Measurements from ENCODE around the gene HMCN2. TPM values are rescaled to one million over a fixed set of nuclear protein-coding genes. Genes with fewer than 3 reads are reported as not detected.

The HMCN2 gene
- total RNA-seq, 2 experiments from 2014 or later: not detected

DNA sequence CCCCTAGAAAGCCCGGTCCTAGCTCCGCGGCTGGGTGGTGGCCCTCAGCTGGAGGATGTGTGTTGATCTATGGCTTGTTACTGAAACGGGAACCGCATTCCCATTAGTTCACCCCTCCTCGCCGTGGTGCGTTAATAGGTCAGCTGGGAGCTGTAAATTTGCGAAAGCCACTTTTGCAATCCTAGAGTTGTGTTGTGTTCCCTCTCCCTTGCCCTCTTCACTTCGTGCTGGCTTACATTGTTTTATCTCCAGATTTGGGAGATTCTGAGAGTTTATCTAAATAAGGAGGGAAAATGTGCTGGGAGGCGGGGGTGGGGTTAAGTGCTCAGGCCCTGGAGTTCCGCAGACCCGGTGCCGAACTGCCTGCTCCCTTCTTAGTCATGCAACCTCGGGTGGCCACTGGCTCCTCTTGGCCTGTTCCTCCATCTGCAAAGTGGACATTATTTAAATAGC, 62.8 kb downstream of the HMCN2 start:
- no peaks in the 10 kb centered on the region for H3K9me3 Mint-ChIP-seq
- ChIA-PET POLR2A (no interaction called here), CTCF (no interaction called here)
- H3K27ac Mint-ChIP-seq: no peak overlapping the region
- peaks cover 15% of the 10 kb centered on the region for H3K27me3 Mint-ChIP-seq
- no peaks in the 10 kb centered on the region for H3K36me3 Mint-ChIP-seq (ENCODE audit: low read depth)
- no peaks in the 10 kb centered on the region for H3K4me1 Mint-ChIP-seq
- DNase-seq: no peak
- no peak overlapping the region for H3K4me3 Mint-ChIP-seq

DNA sequence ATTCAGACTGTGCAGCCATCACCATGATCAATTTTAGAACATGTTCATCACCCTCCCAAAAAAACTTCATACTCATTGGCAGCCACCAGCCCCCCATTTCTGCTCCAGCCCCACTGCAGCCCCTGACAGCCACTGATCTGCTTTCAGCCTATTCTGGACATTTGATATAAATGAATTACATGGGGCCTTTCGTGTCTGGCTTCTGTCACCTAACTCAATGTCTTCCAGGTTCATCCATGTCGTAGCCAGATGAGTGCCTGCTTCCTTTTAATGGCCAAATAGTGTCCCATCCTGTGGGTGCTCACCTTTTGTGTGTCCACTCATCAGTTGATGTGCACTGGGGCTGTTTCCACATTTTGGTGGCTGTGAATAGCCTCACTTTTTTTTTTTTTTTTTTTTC, 63.5 kb downstream of the HMCN2 start:
- no peak for DNase-seq
- H3K27me3 Mint-ChIP-seq: peaks cover 14% of the 10 kb centered on the region
- no peaks in the 10 kb centered on the region for H3K9me3 Mint-ChIP-seq
- no peaks in the 10 kb centered on the region for H3K36me3 Mint-ChIP-seq (ENCODE audit: low read depth)
- H3K4me1 Mint-ChIP-seq: no peaks in the 10 kb centered on the region
- no peak overlapping the region for H3K27ac Mint-ChIP-seq
- H3K4me3 Mint-ChIP-seq: no peak overlapping the region
- CTCF ChIA-PET: no interaction called here
- POLR2A ChIA-PET: no interaction called here

DNA sequence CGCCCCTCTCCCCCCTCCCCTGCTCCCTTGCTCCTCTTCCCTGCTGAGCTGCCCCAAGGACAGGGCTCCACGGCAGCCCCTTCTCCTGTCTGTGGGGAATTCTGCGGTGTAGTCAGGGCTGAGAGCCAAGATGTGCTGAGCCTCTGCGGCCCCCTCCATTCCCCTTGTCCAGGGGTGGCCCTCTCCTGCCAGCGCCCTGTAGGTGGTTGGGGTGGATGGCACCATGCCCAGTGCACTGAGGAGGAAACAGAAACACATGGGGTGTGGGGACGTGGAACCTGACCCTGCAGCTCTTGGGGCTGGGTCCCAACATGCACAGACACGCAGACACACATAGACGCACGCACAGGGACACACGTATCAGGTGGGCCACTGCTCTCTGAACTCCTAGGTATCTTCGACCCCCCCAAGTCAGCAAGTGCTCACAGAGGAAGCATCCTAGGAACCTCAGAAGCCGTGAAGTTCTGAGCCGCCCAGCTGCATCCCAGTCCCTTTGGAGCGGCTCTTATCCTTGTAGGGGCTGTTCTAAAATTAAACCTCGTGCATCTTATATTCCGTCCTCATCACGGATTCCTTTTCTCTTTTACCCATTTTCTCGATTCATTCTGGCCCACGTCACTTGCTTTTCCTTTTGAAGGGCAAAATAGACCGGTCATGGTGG, 64.8 kb downstream of the HMCN2 start:
- DNase-seq: no peak
- Mint-ChIP-seq H3K9me3 (no peaks in the 10 kb centered on the region), H3K27me3 (peaks cover 13% of the 10 kb centered on the region), H3K4me3 (no peak overlapping the region), H3K4me1 (no peaks in the 10 kb centered on the region), H3K27ac (no peak overlapping the region), H3K36me3 (ENCODE audit: low read depth) (no peaks in the 10 kb centered on the region)
- ChIA-PET CTCF (no interaction called here), POLR2A (no interaction called here)

DNA sequence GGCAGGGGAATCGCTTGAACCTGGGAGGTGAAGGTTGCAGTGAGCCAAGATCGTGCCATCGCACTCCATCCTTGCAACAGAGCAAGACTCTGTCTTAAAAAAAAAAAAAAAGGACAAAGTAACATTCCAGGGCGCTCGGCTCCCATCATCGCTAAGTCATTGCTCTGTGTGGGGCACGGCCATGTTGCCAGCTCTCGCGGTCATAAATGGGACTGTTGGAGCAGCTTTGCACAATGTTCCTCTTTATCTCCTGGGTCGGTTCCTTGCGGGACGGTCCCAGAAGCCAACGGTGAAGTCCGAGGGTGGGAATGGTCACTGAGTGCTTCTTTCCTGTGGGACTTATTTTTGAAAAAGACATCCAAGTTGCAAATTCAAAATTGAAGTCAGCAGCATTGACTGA, 65.5 kb downstream of the HMCN2 start:
- no peak overlapping the region for H3K4me3 Mint-ChIP-seq
- ChIA-PET POLR2A (no interaction called here), CTCF (no interaction called here)
- no peak for DNase-seq
- no peaks in the 10 kb centered on the region for H3K36me3 Mint-ChIP-seq (ENCODE audit: low read depth)
- H3K27ac Mint-ChIP-seq: no peak overlapping the region
- no peaks in the 10 kb centered on the region for H3K4me1 Mint-ChIP-seq
- H3K9me3 Mint-ChIP-seq: no peaks in the 10 kb centered on the region
- peaks cover 13% of the 10 kb centered on the region for H3K27me3 Mint-ChIP-seq

DNA sequence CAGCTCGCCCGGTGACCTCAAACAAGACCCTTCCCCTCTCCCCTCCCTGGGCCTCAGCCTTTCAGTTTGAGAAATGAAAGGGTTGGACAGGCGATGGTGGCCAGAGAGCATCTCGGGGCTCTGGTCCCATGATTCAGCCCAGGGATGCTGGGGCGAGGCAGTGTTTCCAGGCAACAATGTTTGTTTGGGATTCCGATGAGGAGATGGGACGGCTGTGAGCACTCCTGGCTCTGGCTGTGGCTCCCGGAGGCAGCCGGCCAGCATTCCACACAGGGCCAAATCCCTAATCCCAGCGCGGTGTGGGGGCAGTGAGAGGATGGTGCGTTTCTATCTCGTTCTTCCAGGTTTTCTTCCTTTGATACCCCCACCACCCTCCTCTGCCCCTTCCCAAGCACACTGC, 66.0 kb downstream of the HMCN2 start:
- Mint-ChIP-seq H3K4me1 (no peaks in the 10 kb centered on the region), H3K27ac (no peak overlapping the region), H3K36me3 (ENCODE audit: low read depth) (no peaks in the 10 kb centered on the region), H3K27me3 (peaks cover 12% of the 10 kb centered on the region), H3K9me3 (no peaks in the 10 kb centered on the region), H3K4me3 (no peak overlapping the region)
- no peak for DNase-seq
- ChIA-PET CTCF (no interaction called here), POLR2A (no interaction called here)

DNA sequence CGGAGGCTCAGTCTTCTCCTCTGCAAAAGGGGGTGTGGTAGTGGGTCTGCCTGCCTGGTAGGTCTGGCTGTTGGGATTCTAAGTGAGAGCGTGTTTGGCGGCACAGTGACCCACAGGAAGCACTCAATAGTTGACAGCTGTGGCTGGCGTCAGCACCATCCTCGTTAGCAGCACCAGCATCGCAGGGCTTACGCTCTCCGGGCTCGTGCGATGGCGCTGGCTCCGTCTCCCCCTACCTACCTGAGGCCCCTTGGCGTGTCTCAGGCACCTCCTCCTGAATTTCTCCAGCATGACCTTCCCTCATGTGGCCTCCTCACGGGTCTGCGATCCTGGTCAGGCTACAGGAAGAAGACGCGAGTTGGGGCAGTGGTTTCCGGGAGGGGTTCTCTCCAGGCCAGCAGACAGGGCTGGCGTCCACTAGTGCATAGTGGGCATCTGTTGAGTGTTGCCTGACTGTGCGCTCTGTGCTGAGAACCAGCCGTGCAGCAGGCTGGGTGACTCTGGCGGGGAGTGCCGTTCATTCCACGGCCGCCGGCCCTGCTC, 66.9 kb downstream of the HMCN2 start:
- ChIA-PET POLR2A (no interaction called here), CTCF (no interaction called here)
- Mint-ChIP-seq H3K9me3 (no peaks in the 10 kb centered on the region), H3K4me3 (no peak overlapping the region), H3K27ac (no peak overlapping the region), H3K4me1 (no peaks in the 10 kb centered on the region), H3K36me3 (ENCODE audit: low read depth) (no peaks in the 10 kb centered on the region), H3K27me3 (peaks cover 10% of the 10 kb centered on the region)
- DNase-seq: no peak

DNA sequence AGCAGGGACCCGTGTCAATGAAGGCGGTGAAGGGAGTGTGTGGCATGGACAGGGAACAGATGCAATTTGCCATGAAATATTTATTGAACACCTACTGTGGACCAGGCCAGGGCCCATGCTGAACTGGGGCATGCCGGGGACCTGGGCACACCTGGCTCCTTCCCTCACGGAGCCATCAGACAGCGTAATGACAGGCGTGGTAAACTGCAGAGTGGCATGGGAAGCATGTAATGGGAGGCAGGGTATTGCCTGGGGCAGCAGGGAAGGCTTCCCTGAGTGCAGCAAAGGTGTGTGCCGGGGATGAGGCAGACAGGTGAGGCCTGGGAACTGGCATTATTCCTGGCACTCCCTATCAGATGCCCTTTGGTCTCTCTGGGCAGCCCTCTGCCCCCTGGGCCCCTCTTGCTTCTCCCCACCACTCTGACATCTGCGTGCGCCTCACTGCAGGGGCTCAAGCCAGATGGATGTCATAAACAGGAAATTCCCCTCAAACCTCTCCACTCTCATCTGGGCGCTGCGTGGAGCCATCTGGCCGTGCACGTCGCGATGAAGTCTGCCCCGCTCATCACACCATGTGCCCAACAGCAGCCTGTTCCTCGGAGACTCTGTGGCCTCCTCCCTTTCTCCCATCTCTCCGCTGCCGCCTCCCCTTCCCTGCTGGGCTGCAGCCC, 67.6 kb downstream of the HMCN2 start:
- Mint-ChIP-seq H3K36me3 (ENCODE audit: low read depth) (no peaks in the 10 kb centered on the region), H3K27ac (no peak overlapping the region), H3K9me3 (no peaks in the 10 kb centered on the region), H3K4me1 (no peaks in the 10 kb centered on the region), H3K4me3 (no peak overlapping the region), H3K27me3 (peaks cover 10% of the 10 kb centered on the region)
- ChIA-PET POLR2A (no interaction called here), CTCF (no interaction called here)
- DNase-seq: no peak

DNA sequence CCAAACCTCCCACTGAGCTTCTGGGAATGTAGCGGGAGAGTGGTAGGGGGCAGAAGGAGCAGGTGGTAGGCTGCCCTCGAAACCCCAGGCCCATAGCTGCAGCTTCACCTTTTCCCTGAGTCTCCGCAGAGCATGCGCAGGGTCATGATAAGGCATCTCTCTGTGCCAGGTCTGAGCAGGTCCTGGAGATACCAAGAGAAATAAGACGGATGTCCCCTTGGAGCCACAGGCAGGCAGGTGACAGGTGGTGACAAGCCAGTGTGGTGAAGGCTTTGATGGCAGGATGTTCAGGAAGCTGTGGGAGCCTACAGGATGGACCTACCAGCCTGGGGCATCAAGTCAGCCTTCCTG, 68.1 kb downstream of the HMCN2 start:
- H3K27me3 Mint-ChIP-seq: peaks cover 5% of the 10 kb centered on the region
- no peak overlapping the region for H3K4me3 Mint-ChIP-seq
- H3K4me1 Mint-ChIP-seq: no peaks in the 10 kb centered on the region

DNA sequence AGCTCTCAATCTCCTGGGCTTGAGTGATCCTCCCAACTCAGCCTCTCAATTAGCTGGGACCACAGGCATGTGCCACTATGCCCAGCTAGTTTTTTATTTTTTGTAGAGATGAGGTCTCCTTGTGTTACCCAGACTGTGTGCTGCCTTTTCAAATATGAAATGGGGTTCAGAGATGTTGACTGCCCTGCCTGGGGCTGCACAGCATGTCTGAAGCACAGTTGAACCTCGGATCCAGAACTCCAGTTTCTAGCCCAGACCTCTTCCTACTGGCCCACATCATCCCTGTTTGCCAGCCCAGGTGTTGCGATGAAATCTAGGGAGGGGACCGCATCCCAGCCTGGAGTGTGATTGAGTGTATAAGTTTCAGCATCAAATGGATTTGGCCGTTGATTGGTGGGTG, 69.4 kb downstream of the HMCN2 start:
- no peaks in the 10 kb centered on the region for H3K36me3 Mint-ChIP-seq (ENCODE audit: low read depth)
- H3K27ac Mint-ChIP-seq: no peak overlapping the region
- DNase-seq: no peak
- no peaks in the 10 kb centered on the region for H3K27me3 Mint-ChIP-seq
- POLR2A ChIA-PET: no interaction called here
- CTCF ChIA-PET: no interaction called here
- peaks cover under 1% of the 10 kb centered on the region for H3K4me1 Mint-ChIP-seq
- H3K9me3 Mint-ChIP-seq: no peaks in the 10 kb centered on the region
- H3K4me3 Mint-ChIP-seq: no peak overlapping the region

More for the DNA sequence above, 68.1 kb downstream of the HMCN2 start:
- Mint-ChIP-seq H3K36me3 (ENCODE audit: low read depth) (no peaks in the 10 kb centered on the region), H3K9me3 (no peaks in the 10 kb centered on the region), H3K27ac (no peak overlapping the region)
- DNase-seq: no peak
- ChIA-PET CTCF (interaction anchor here (0.6 kb wide), 1 partner anchor 130 kb away, joined by 3 read pairs; no protein-coding TSS in a partner anchor), POLR2A (no interaction called here)

DNA sequence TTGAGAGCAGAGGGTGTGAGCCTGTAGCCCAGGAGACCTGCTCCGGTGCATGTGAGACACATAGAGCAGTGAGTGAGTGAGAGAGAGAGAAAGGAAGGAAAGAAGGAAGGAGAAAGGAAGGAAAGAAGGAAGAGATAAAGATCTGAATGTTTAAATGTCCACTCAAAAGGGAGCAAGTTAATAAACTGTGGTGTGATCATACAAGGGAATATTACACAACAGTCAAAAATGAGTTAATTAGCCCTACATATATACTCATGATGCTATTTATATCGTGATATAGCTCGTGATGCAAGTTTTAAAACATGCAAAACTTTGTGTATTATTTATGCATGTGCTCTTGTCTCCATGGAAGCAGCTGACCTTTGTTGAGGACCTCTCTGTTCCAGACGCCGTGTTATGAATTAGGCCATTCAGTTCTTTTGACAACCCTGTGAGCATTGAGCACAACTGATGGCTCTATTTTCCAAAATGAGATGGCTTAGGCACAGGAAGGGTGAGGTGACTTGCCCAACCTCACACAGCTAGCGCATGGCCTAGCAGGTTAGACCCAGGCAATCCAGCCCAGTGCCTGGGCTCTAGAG, 70.6 kb downstream of the HMCN2 start:
- no peak overlapping the region for H3K4me3 Mint-ChIP-seq
- no peaks in the 10 kb centered on the region for H3K36me3 Mint-ChIP-seq (ENCODE audit: low read depth)
- POLR2A ChIA-PET: no interaction called here
- H3K27ac Mint-ChIP-seq: no peak overlapping the region
- no peaks in the 10 kb centered on the region for H3K9me3 Mint-ChIP-seq
- CTCF ChIA-PET: no interaction called here
- H3K4me1 Mint-ChIP-seq: peaks cover 2% of the 10 kb centered on the region
- H3K27me3 Mint-ChIP-seq: no peaks in the 10 kb centered on the region
- DNase-seq: no peak

DNA sequence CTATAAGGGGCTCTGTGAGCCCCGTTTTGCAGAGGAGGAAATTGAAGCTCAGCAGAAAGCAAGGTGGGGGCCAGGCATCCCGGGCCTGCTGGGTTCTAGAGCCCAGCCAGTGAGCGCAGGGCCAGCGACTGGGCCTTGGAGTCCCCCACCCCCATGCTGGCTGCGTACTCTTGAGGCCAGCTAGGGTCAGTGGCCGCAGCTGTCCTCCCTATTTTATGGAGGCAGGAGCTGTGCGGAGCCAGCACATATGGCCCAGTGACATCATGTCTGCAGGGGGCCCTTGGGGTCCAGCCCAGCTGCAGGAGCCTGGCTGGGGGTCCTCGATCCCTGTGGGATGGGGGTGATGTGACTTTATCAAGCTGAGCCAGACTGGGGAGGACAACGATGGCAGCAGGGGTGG, 71.3 kb downstream of the HMCN2 start:
- H3K36me3 Mint-ChIP-seq (ENCODE audit: low read depth): no peaks in the 10 kb centered on the region
- H3K9me3 Mint-ChIP-seq: no peaks in the 10 kb centered on the region
- no peak overlapping the region for H3K4me3 Mint-ChIP-seq
- CTCF ChIA-PET: no interaction called here
- H3K4me1 Mint-ChIP-seq: peaks cover 2% of the 10 kb centered on the region
- POLR2A ChIA-PET: no interaction called here
- no peaks in the 10 kb centered on the region for H3K27me3 Mint-ChIP-seq
- DNase-seq: no peak
- no peak overlapping the region for H3K27ac Mint-ChIP-seq

DNA sequence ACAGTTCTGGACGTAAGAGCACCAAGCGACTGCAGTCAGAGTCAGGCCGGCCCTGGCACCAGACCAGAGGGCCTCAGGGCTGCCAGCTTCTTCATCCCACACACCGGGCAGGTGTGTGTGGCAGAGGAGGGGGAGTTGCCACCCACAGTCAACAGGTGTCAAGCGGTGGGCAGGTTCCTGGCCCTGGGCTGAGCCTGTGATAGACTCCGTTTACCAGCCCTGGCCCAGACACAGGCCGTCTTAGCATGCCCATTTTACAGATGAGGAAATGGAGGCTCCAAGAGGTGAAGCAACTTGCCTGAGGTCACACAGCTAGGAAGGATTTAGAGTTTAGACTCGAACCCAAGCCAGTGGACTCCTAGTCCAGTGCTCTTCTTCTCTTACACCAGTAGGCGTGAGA, 71.8 kb downstream of the HMCN2 start:
- Mint-ChIP-seq H3K4me1 (peaks cover 2% of the 10 kb centered on the region), H3K36me3 (ENCODE audit: low read depth) (no peaks in the 10 kb centered on the region), H3K4me3 (no peak overlapping the region), H3K9me3 (no peaks in the 10 kb centered on the region), H3K27me3 (no peaks in the 10 kb centered on the region), H3K27ac (no peak overlapping the region)
- CTCF ChIA-PET: no interaction called here
- no peak for DNase-seq
- POLR2A ChIA-PET: no interaction called here

DNA sequence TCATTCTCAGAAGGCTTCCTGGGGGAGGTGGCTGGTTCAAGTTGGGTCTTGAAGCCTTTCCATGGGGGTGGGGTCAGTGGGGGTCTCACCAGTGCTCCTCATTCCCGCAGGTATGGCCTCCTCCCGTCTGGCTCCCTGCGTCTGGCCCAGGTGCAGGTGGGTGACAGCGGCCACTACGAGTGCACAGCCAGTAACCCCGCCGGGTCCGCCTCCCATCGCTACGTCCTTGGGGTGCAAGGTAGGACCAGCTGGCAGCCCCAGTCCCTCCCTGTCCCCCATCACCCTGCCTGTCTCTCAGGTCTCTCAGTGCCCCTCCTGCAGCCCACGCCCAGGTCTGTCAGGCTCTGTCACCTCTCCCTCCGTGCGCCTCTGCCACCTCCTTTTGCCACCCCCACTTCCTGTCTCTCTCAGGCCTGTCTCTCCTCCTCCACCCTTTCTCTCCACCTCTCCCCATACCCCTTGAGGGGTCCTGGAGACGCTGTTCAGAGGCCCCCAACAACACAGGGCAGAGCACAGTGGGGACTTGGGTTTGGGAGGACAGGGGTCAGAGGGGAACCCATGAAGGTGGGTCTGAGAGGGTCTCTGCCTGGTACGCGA, 72.3 kb downstream of the HMCN2 start:
- Mint-ChIP-seq H3K27ac (no peak overlapping the region), H3K27me3 (no peaks in the 10 kb centered on the region), H3K4me1 (peaks cover 2% of the 10 kb centered on the region), H3K9me3 (no peaks in the 10 kb centered on the region), H3K36me3 (ENCODE audit: low read depth) (no peaks in the 10 kb centered on the region), H3K4me3 (no peak overlapping the region)
- DNase-seq: no peak
- POLR2A ChIA-PET: no interaction called here
- CTCF ChIA-PET: no interaction called here

All from activated CD4-positive, alpha-beta T cell treated with anti-CD3 and anti-CD28 coated beads, Interleukin-2, amount 10 ng/mL, durations not matched to agents 7 days and 5 days (primary cell).